NCI-H128 (cell line): Measurements from ENCODE around the gene NR1H4.
"Not testable (repeated sequence)": the region's sequence is repeated elsewhere in the genome, so short reads cannot be mapped to it uniquely, and the experiment has no call there.

Source experiments
- DNase-seq: peaks from one replicate; lab custom pipeline; 2025; ENCODE audit not compliant: unreplicated experiment; lab: John Stamatoyannopoulos, UW

The NR1H4 gene

GRCh38 chr12:100504804-100505203, 31.1 kb downstream of the NR1H4 start:
- no peak for DNase-seq

- DNase-seq, result no peak
Observed at GRCh38 chr12:100508751-100509150, 35.1 kb downstream of the NR1H4 start.

GRCh38 chr12:100512692-100513091, 39.0 kb downstream of the NR1H4 start:
- DNase-seq, result no peak

- DNase-seq, result no peak
Observed at GRCh38 chr12:100515968-100516367, 42.3 kb downstream of the NR1H4 start.

GRCh38 chr12:100518376-100518775, 44.7 kb downstream of the NR1H4 start:
- no peak for DNase-seq

GRCh38 chr12:100520048-100520769, 46.5 kb downstream of the NR1H4 start:
- no peak for DNase-seq

- DNase-seq, result no peak
Observed at GRCh38 chr12:100521958-100522357, 48.3 kb downstream of the NR1H4 start.

GRCh38 chr12:100528034-100528433, 54.4 kb downstream of the NR1H4 start:
- DNase-seq, result no peak

GRCh38 chr12:100528471-100529127, 54.9 kb downstream of the NR1H4 start:
- no peak for DNase-seq

GRCh38 chr12:100529756-100530350, 56.2 kb downstream of the NR1H4 start:
- DNase-seq, result no peak

- no peak for DNase-seq
Observed at GRCh38 chr12:100533376-100533775, 59.7 kb downstream of the NR1H4 start.

GRCh38 chr12:100534625-100535227, 61.1 kb downstream of the NR1H4 start:
- no peak for DNase-seq

- DNase-seq, result no peak
Observed at GRCh38 chr12:100539202-100539601, 65.5 kb downstream of the NR1H4 start.

GRCh38 chr12:100544165-100544564, 70.5 kb downstream of the NR1H4 start:
- DNase-seq, result no peak

GRCh38 chr12:100545092-100545491, 71.4 kb downstream of the NR1H4 start:
- no peak for DNase-seq

GRCh38 chr12:100553936-100554335, 80.3 kb downstream of the NR1H4 start:
- no peak for DNase-seq

- peak; percentile 24 for DNase-seq
Observed at GRCh38 chr12:100554608-100555077, 81.0 kb downstream of the NR1H4 start.

GRCh38 chr12:100555722-100556121, 82.1 kb downstream of the NR1H4 start:
- DNase-seq, result no peak

GRCh38 chr12:100557357-100557756, 83.7 kb downstream of the NR1H4 start:
- DNase-seq, result no peak

GRCh38 chr12:100559261-100559660, 85.6 kb downstream of the NR1H4 start:
- not testable (repeated sequence) for DNase-seq

GRCh38 chr12:100564090-100564489, 90.4 kb downstream of the NR1H4 start:
- DNase-seq, result no peak
